ENCODE data around the gene ZNF777.

DNA sequence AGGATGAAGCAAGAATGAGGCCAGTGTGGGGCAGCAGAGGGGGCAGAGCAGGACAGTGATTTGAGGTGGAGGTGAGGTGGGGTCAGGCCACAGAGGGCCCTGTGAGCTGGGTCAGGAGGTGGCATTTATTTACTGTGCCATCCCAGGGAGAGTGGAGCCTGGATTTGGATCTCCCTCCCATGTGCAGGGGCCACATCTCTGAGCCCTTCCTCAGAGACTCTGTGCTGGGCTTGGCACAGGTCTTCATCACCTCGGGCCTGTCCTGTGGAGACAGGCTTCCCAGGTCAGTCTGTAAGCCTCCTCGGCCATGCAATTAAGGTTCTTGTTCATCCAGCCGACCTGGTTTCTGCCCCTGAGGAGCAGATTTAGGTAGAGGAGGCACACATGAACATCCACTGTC is 40.9 kb downstream of the ZNF777 start:
- TF ChIP-seq, protein P1, sequence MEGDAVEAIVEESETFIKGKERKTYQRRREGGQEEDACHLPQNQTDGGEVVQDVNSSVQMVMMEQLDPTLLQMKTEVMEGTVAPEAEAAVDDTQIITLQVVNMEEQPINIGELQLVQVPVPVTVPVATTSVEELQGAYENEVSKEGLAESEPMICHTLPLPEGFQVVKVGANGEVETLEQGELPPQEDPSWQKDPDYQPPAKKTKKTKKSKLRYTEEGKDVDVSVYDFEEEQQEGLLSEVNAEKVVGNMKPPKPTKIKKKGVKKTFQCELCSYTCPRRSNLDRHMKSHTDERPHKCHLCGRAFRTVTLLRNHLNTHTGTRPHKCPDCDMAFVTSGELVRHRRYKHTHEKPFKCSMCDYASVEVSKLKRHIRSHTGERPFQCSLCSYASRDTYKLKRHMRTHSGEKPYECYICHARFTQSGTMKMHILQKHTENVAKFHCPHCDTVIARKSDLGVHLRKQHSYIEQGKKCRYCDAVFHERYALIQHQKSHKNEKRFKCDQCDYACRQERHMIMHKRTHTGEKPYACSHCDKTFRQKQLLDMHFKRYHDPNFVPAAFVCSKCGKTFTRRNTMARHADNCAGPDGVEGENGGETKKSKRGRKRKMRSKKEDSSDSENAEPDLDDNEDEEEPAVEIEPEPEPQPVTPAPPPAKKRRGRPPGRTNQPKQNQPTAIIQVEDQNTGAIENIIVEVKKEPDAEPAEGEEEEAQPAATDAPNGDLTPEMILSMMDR (IDR thresholded peaks at IDR 0.05; ENCODE audit: low read depth, low read length, poor library complexity, severe bottlenecking): no peak
- no peak for TF ChIP-seq EZH2phosphoT487 (IDR thresholded peaks at IDR 0.05; ENCODE audit: borderline replicate concordance, low read length)

All from DOHH2 (cell line).